Epithelial cell of proximal tubule (primary cell): ENCODE data around the gene PITRM1. TPM values are rescaled to one million over a fixed set of nuclear protein-coding genes. Genes with fewer than 3 reads are reported as not detected.

Source experiments
- DNase-seq: peaks from one replicate; pipeline ENCODE4 v3.0.0-alpha.2; 2011; ENCODE audit warnings: low read depth
- H3K4me3 ChIP-seq: 2 replicates; pipeline ENCODE4 v1.5.1; 2011; ENCODE audit warnings: low read depth, mild to moderate bottlenecking, low read length
- total RNA-seq: library from RNA; depleted of rRNA; stranded (reverse); fragments of >200 nt; gene quantifications from 2 replicates; pipeline ENCODE4 v1.2.3, GENCODE V29; 2015
- TF ChIP-seq, protein P1 (sequence below): conservative IDR thresholded peaks from 2 replicates; pipeline ENCODE4 v1.5.1; 2012; ENCODE audit warnings: low read depth, mild to moderate bottlenecking, low read length

Gene PITRM1
- total RNA-seq, 1 donor from 2014 or later = 69.9 TPM

- TF ChIP-seq, protein P1, sequence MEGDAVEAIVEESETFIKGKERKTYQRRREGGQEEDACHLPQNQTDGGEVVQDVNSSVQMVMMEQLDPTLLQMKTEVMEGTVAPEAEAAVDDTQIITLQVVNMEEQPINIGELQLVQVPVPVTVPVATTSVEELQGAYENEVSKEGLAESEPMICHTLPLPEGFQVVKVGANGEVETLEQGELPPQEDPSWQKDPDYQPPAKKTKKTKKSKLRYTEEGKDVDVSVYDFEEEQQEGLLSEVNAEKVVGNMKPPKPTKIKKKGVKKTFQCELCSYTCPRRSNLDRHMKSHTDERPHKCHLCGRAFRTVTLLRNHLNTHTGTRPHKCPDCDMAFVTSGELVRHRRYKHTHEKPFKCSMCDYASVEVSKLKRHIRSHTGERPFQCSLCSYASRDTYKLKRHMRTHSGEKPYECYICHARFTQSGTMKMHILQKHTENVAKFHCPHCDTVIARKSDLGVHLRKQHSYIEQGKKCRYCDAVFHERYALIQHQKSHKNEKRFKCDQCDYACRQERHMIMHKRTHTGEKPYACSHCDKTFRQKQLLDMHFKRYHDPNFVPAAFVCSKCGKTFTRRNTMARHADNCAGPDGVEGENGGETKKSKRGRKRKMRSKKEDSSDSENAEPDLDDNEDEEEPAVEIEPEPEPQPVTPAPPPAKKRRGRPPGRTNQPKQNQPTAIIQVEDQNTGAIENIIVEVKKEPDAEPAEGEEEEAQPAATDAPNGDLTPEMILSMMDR = no peak
- no peak for DNase-seq
These were observed 32.3 kb downstream of the PITRM1 start for GRCh38 chr10:3140280-3140679.

DNA sequence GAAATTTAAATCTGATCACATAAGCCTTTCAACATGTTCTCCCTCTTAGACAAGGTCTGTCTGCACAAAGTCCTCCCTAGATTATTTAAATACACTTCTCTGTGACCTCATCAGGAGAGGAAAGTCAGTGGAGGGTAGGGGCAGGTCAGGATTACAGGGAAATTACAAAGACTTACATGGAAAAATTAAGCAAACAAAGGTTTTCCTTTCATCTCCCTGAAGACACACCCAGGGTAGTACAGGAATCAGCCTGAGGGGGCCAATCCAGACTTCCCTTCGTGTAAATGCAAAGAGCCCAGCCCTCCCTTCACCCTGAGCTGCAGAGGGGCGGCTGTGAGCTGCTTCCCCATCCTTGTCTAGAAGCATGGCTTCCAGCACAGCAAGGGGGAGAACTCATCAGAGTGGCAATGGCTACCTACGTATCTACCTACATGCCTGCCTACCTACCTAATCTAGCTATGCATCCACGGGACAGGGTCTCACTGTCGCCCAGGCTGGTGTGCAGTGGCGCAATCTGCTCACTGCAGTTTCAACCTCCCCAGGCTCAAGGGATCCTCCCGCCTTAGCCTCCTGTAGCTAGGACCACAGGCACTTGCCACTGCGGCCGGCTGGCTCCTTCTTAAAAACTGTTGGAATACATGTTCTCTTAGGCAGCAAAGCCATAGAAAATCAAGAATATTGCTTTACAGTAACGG is 33.2 kb downstream of the PITRM1 start:
- DNase-seq = no peak
- TF ChIP-seq, protein P1 = no peak
- H3K4me3 ChIP-seq = no peak overlapping the region

More at GRCh38 chr10:3140280-3140679, 32.3 kb downstream of the PITRM1 start:
- H3K4me3 ChIP-seq = no peak overlapping the region

DNA sequence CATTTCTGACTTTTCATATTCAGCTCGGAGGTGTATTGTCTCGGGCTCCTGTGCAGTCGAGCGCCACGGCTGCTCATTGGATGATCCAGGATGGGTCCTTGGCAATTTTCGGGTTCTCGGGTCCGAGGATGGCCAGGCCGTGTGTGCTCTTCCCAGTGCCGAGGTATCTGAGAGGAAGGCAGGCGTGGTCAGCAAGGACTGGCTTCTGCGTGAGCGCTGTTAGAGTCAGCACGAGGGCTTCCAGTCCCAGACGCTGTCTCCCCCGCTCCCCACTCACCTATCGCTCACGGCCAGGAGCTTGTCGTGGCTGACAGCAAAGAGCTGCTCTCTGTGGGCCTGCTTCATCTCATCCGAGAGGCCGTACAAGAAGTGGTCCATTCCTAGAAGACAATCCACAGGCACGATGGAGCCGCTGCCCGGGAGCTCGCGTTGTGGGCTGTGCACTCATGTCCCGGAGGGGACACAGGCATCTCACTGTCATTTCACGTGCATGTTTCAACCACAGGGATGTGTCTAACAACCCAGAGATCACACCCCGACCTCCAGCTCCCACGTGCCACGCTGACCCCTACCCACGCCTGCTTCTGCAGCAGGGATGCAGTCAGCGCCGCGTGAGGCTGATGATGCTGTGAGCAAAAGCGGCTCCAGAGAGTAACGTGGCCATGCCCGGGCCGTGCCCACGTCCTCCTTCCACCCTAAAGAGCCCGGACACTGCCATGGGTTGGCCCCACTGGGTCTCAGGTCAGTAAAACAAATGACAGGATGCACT is 34.4 kb downstream of the PITRM1 start:
- no peak for DNase-seq
- TF ChIP-seq, protein P1 = no peak
- no peak overlapping the region for H3K4me3 ChIP-seq

DNA sequence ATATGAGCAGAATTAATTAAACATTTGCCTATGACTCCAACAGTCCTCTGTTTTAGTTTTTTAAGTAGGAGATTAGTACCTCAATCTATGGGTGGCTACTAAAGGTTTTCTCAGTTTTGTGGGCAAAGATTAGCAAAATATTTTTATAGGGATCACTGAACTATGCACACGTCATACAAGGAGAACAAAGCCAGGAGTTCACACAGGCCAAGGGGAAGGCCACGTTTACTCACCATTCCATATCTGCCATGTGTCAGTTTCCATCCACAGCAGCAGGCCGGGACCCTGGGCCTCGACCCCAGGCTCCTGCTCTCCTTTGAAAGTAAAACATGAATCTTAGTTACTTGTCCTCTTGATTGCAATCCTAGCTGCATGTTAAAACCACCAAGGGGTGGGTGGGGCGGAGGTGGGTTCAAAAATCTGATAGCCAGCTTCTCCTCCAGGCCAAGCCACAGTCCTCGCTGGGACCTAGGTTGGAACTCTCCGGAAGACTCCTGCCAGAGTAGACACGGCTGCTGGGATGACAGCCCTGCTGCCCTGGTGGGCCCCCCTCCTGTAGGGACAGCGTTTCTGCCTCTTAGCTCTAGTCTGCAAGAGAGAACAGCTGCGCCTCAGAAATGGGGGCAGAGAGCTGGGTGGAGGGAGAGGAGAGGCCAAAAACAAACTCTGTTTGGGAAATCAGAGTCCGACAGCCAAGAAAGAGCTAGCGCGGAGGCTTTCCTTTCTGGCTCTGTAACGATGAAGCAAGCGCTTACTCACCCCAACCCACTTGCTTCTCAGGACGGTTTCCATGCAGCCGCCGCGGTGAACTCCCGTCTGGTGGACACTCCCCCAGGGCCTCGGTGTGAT is 35.6 kb downstream of the PITRM1 start:
- DNase-seq = no peak
- TF ChIP-seq, protein P1 = no peak
- H3K4me3 ChIP-seq = no peak overlapping the region

DNA sequence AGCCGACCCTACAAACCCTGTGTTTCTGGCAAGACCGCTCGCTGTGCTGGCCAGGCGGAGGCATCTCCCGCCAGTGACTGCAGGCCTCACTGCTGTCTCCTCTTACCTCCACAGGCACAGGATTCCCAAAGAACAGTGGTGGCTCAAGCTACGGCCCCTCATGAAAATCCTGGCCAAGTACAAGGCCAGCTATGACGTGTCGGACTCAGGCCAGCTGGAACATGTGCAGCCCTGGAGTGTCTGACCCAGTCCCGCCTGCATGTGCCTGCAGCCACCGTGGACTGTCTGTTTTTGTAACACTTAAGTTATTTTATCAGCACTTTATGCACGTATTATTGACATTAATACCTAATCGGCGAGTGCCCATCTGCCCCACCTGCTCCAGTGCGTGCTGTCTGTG is 36.2 kb downstream of the PITRM1 start:
- no peak for DNase-seq
- H3K4me3 ChIP-seq = no peak overlapping the region
- TF ChIP-seq, protein P1 = no peak

DNA sequence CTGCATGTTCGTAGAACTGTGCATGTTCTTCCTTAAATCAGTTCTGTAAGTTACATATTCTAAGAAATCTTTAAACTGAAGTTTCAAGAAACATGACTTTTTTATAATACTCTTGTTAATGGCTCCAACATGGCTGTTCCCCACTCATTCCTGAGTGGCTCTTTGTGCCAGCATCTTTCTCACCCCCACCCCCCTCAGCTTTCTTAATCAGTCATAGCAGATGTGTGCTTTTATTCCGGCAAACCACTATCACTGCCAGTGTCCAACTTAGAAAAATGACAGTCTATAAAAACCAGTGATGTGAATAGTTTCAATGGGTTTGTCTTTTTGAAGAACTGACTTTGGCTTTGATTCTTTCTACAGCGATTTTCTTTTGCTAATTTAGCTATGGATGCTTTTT is 37.6 kb downstream of the PITRM1 start:
- TF ChIP-seq, protein P1 = no peak
- DNase-seq = no peak
- H3K4me3 ChIP-seq = no peak overlapping the region
